PC-9 (cell line): ENCODE data around the gene PASK. TPM values are rescaled to one million over a fixed set of nuclear protein-coding genes. Genes with fewer than 3 reads are reported as not detected.
"Not testable (repeated sequence)": the region's sequence is repeated elsewhere in the genome, so short reads cannot be mapped to it uniquely, and the experiment has no call there.

Source experiments
- BruUV-seq: library from RNA; stranded (reverse); fragments of 400-500 nt; replicated peaks from 2 replicates; lab custom pipeline; 2021; lab: Mats Ljungman, UMichigan
- CTCF ChIA-PET: fragments of 300-600 bp; sonication (Branson Sonifier 250); formaldehyde crosslinking; loops from one replicate; lab custom pipeline; 2022; ENCODE audit warnings: antibody characterized with exemption; lab: Charles Lee
- POLR2A ChIA-PET: fragments of 300-600 bp; sonication (Branson Sonifier 250); formaldehyde crosslinking; loops from one replicate; lab custom pipeline; 2022; ENCODE audit warnings: antibody characterized with exemption; ENCODE audit not compliant: unreplicated experiment; lab: Charles Lee
- DNase-seq, 2 experiments: peaks; one replicate each; pipeline versions ENCODE4 v3.0.0 to v3.0.0-alpha.2; 2015 to 2022; ENCODE audit warnings: mixed read lengths in 1 of 2
- H2AFZ ChIP-seq: fragments of 200-600 bp; sonication (generic); 2 replicates; pipeline ENCODE4 v1.8.1; 2017; ENCODE audit warnings: antibody characterized with exemption
- H3F3A ChIP-seq: fragments of 200-600 bp; sonication (generic); 2 replicates; pipeline ENCODE4 v1.8.1; 2017; ENCODE audit warnings: antibody characterized with exemption, mild to moderate bottlenecking, low read depth; ENCODE audit not compliant: insufficient read depth
- H3K27ac ChIP-seq: fragments of 200-600 bp; sonication (generic); 2 replicates; pipeline ENCODE4 v1.6.1; 2016; ENCODE audit warnings: mixed run types
- H3K27me3 ChIP-seq: fragments of 200-600 bp; sonication (generic); 2 replicates; pipeline ENCODE4 v1.6.1; 2016; ENCODE audit warnings: low read depth, mixed run types; ENCODE audit not compliant: insufficient read depth
- H3K36me3 ChIP-seq: fragments of 200-600 bp; sonication (generic); 2 replicates; pipeline ENCODE4 v1.6.1; 2016; ENCODE audit warnings: low read depth, mixed run types
- H3K4me1 ChIP-seq: fragments of 200-600 bp; sonication (generic); replicated peaks from 2 replicates; pipeline ENCODE4 v1.6.1; 2016; ENCODE audit warnings: mixed run types; ENCODE audit not compliant: insufficient read depth
- H3K4me2 ChIP-seq: fragments of 200-600 bp; sonication (generic); 2 replicates; pipeline ENCODE4 v1.6.1; 2017; ENCODE audit warnings: mixed run types
- H3K4me3 ChIP-seq: fragments of 200-600 bp; sonication (generic); 2 replicates; pipeline ENCODE4 v1.6.1; 2016; ENCODE audit warnings: mixed run types
- H3K79me2 ChIP-seq: fragments of 200-600 bp; sonication (generic); 2 replicates; pipeline ENCODE4 v1.6.1; 2017; ENCODE audit warnings: low read depth, mixed run types
- H3K9me2 ChIP-seq: fragments of 200-600 bp; sonication (generic); 2 replicates; pipeline ENCODE4 v1.8.1; 2017; ENCODE audit warnings: mild to moderate bottlenecking; ENCODE audit not compliant: insufficient read depth
- H3K9me3 ChIP-seq: fragments of 200-600 bp; sonication (generic); 2 replicates; pipeline ENCODE4 v1.8.1; 2016; ENCODE audit warnings: low read depth; ENCODE audit not compliant: insufficient read depth
- H4K20me1 ChIP-seq: fragments of 200-600 bp; sonication (generic); 2 replicates; pipeline ENCODE4 v1.8.1; 2017; ENCODE audit not compliant: insufficient read depth
- EZH2 ChIP-seq: fragments of 200-600 bp; sonication (generic); IDR thresholded peaks from 2 replicates; pipeline ENCODE4 v1.8.0; 2017; ENCODE audit warnings: antibody characterized with exemption, low read depth
- intact Hi-C: fragments of 100-400 bp; cut with micrococcal nuclease; formaldehyde crosslinking; loops from one replicate; pipeline ENCODE4 v1.10.0; 2022; ENCODE audit not compliant: unreplicated experiment
- total RNA-seq: library from RNA; stranded (reverse); gene quantifications from 2 replicates; pipeline ENCODE4 v1.2.3, GENCODE V29; 2021
- TF ChIP-seq, protein P1 (sequence below): fragments of 200-600 bp; sonication (generic); conservative IDR thresholded peaks from 2 replicates; pipeline ENCODE4 v1.6.1; 2017; ENCODE audit warnings: mixed run types, antibody characterized with exemption, mild to moderate bottlenecking, moderate library complexity

Gene PASK
- total RNA-seq, 1 experiment from 2014 or later: 77.5 TPM

DNA sequence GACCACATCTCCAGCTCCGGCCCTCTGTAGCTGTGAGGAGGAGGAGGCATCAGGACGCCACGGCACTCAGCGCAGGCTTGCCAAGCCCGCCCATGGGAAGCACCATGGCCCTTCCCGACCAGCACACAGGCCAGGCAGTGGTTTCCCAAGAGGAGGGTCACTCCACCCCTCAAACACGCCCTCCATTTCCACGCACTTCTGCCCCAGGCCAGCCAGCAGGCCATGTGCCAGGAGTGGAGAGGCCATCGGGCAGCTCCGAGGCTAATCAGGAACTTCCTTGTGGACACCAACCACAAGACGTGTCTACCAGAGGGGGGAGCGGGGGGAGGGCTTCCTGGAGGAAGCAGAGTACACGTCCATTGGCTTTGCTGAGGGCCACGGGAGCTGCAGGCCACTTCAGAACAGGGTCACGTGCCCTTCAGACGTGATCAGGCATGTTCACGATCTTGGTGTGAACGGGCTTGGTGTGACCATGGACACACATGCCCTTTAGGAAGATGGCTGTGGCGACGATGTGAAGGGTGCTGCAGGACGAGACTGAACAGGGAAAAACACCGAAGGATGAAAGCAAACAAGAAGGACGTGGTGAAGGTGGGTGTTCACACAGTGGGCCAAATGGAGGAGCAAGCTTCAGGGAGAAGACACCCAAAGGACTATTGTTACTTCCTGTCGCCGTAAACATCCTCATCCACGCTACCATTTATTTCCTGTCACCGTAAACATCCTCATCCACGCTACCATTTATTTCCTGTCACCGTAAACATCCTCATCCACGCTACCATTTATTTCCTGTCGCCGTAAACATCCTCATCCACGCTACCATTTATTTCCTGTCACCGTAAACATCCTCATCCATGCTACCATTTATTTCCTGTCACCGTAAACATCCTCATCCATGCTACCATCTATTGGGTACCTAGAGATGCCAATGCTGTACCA, 40.7 kb downstream of the PASK start:
- Histone ChIP-seq H3K27me3 (no peaks in the 10 kb centered on the region), H2AFZ (no peak overlapping the region), H3K27ac (no peak overlapping the region), H3F3A (no peaks in the 10 kb centered on the region), H4K20me1 (no peaks in the 10 kb centered on the region), H3K36me3 (no peaks in the 10 kb centered on the region), H3K9me3 (no peaks in the 10 kb centered on the region), H3K4me3 (no peak overlapping the region), H3K4me2 (no peak overlapping the region), H3K9me2 (no peaks in the 10 kb centered on the region), H3K4me1 (peaks cover 6% of the 10 kb centered on the region), H3K79me2 (no peaks in the 10 kb centered on the region; the same call in 1 of the 2 replicates)
- intact Hi-C loops: loop anchor here (10.0 kb wide), 2 partner anchors 106 to 254 kb away; no protein-coding TSS in a partner anchor
- no TSS peak for BruUV-seq
- TF ChIP-seq, protein P1, sequence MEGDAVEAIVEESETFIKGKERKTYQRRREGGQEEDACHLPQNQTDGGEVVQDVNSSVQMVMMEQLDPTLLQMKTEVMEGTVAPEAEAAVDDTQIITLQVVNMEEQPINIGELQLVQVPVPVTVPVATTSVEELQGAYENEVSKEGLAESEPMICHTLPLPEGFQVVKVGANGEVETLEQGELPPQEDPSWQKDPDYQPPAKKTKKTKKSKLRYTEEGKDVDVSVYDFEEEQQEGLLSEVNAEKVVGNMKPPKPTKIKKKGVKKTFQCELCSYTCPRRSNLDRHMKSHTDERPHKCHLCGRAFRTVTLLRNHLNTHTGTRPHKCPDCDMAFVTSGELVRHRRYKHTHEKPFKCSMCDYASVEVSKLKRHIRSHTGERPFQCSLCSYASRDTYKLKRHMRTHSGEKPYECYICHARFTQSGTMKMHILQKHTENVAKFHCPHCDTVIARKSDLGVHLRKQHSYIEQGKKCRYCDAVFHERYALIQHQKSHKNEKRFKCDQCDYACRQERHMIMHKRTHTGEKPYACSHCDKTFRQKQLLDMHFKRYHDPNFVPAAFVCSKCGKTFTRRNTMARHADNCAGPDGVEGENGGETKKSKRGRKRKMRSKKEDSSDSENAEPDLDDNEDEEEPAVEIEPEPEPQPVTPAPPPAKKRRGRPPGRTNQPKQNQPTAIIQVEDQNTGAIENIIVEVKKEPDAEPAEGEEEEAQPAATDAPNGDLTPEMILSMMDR: no peak
- TF ChIP-seq EZH2: no peak
- DNase-seq: no peak
- CTCF ChIA-PET: no interaction called here
- POLR2A ChIA-PET: no interaction called here

DNA sequence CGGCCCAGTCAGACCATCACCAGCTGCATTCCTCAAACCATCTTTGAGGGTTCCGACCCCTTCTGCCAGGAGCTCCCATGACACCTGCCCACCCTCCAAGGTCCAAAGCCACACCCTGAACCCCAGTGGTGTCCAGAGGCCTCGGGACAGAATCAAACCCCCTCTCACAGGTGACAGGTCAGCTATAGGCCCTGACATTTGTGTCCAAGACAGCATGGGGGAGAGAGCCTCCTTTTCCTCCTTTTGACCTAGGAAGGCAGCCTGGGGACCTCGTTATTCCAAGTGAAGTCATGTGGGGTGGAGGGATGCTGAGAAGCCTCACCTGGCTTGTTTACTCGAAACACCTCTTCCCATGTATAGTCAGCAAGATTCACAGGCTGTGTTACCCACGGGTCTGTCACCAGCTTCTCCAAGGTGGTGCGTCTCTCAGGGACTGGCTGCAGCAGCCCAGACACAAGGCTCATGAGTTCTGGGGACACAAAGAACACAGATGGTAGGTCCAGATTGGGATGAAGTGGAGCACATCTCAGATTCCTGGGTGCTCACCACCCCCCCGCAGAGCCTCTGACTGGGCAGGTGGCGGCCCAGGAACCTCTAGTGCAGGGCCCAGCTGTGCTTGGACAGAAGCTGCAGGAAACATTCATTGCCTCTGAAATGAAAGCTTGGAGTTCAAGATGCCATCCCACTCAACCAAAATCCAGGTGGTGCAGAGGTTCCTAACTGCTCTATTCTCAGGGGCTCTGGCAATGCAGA, 42.1 kb downstream of the PASK start:
- no peaks in the 10 kb centered on the region for H3K36me3 ChIP-seq
- no peaks in the 10 kb centered on the region for H3K27me3 ChIP-seq
- H4K20me1 ChIP-seq: no peaks in the 10 kb centered on the region
- H3F3A ChIP-seq: peaks cover 8% of the 10 kb centered on the region; the same call in 1 of the 2 replicates
- BruUV-seq: no TSS peak
- TF ChIP-seq EZH2: no peak
- TF ChIP-seq, protein P1: no peak
- no peak overlapping the region for H2AFZ ChIP-seq
- H3K9me2 ChIP-seq: no peaks in the 10 kb centered on the region
- no peak overlapping the region for H3K4me3 ChIP-seq
- DNase-seq: no peak
- peaks cover 10% of the 10 kb centered on the region for H3K4me1 ChIP-seq
- intact Hi-C loops: loop anchor here (10.0 kb wide), 2 partner anchors 108 to 252 kb away; no protein-coding TSS in a partner anchor
- H3K79me2 ChIP-seq: peaks cover 9% of the 10 kb centered on the region; the same call in 1 of the 2 replicates
- H3K9me3 ChIP-seq: no peaks in the 10 kb centered on the region
- H3K27ac ChIP-seq: no peak overlapping the region
- CTCF ChIA-PET: no interaction called here
- POLR2A ChIA-PET: no interaction called here
- no peak overlapping the region for H3K4me2 ChIP-seq

DNA sequence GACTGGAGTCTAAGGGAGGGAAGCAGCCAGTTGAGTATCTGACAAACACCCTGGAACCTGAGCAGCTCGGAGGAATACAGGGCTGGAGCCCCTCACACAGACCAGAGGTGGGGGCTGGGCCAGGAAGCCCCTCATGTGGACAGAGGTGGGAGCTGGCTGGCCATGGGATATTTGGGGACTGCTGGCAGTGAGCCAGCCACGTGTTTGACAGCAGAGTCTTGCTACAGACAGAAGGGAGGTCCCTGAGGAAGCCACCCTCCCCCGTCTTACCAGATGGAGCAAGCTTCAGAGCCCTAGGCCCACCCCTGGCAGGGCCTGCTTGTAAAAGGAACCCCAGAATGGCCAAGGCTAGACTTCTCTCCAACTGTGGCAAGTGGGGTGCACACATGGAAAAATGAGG, 43.6 kb downstream of the PASK start:
- Histone ChIP-seq H3F3A (peaks cover 8% of the 10 kb centered on the region; the same call in 1 of the 2 replicates), H4K20me1 (no peaks in the 10 kb centered on the region), H3K79me2 (peaks cover 23% of the 10 kb centered on the region), H3K4me1 (peaks cover 10% of the 10 kb centered on the region), H3K4me3 (no peak overlapping the region), H3K27me3 (no peaks in the 10 kb centered on the region), H3K27ac (no peak overlapping the region), H3K36me3 (no peaks in the 10 kb centered on the region), H3K9me2 (no peaks in the 10 kb centered on the region), H3K4me2 (no peak overlapping the region), H2AFZ (no peak overlapping the region), H3K9me3 (no peaks in the 10 kb centered on the region)
- no peak for DNase-seq
- no TSS peak for BruUV-seq
- intact Hi-C loops: loop anchor here (10.0 kb wide), 2 partner anchors 109 to 251 kb away; no protein-coding TSS in a partner anchor
- TF ChIP-seq, protein P1: no peak
- no peak for TF ChIP-seq EZH2
- POLR2A ChIA-PET: no interaction called here
- CTCF ChIA-PET: interaction anchor here (0.5 kb wide), 1 partner anchor 26 kb away, joined by 6 read pairs; no protein-coding TSS in a partner anchor

DNA sequence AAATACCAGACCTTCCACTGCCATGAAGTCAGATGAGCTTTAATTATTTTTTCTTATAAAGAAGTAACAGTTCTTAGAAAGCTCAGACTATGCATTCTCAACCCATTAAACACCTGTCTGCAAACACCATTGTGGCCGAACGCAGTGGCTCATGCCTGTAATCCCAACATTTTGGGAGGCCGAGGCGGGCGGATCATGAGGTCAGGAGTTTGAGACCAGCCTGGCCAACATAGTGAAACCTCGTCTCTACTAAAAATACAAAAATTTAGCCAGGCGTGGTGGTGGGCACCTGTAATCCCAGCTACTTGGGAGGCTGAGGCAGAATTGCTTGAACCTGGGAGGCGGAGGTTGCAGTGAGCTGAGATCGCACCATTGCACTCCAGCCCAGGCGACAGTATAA, 44.7 kb downstream of the PASK start:
- CTCF ChIA-PET, H3F3A ChIP-seq, DNase-seq, H3K9me2 ChIP-seq, POLR2A ChIA-PET, BruUV-seq, H3K27me3 ChIP-seq, H3K36me3 ChIP-seq, H3K4me3 ChIP-seq, H3K4me2 ChIP-seq, H2AFZ ChIP-seq, H3K27ac ChIP-seq, H3K9me3 ChIP-seq, H4K20me1 ChIP-seq: not testable (repeated sequence)
- intact Hi-C loops: loop anchor here (5.0 to 10.0 kb wide), 4 partner anchors 43 to 250 kb away; partner anchors contain the start of genes HDLBP, PASK and SEPTIN2
- Histone ChIP-seq H3K79me2 (peaks cover 34% of the 10 kb centered on the region), H3K4me1 (peaks cover 10% of the 10 kb centered on the region)
